CD4-positive, alpha-beta T cell treated with Interleukin-21 for 1 hour (primary cell): Measurements from ENCODE around the gene USP46.

Experiments used
- DNase-seq: peaks from one replicate; pipeline ENCODE4 v3.0.0-alpha.2; 2020

The USP46 gene, protein sequence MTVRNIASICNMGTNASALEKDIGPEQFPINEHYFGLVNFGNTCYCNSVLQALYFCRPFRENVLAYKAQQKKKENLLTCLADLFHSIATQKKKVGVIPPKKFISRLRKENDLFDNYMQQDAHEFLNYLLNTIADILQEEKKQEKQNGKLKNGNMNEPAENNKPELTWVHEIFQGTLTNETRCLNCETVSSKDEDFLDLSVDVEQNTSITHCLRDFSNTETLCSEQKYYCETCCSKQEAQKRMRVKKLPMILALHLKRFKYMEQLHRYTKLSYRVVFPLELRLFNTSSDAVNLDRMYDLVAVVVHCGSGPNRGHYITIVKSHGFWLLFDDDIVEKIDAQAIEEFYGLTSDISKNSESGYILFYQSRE

DNA sequence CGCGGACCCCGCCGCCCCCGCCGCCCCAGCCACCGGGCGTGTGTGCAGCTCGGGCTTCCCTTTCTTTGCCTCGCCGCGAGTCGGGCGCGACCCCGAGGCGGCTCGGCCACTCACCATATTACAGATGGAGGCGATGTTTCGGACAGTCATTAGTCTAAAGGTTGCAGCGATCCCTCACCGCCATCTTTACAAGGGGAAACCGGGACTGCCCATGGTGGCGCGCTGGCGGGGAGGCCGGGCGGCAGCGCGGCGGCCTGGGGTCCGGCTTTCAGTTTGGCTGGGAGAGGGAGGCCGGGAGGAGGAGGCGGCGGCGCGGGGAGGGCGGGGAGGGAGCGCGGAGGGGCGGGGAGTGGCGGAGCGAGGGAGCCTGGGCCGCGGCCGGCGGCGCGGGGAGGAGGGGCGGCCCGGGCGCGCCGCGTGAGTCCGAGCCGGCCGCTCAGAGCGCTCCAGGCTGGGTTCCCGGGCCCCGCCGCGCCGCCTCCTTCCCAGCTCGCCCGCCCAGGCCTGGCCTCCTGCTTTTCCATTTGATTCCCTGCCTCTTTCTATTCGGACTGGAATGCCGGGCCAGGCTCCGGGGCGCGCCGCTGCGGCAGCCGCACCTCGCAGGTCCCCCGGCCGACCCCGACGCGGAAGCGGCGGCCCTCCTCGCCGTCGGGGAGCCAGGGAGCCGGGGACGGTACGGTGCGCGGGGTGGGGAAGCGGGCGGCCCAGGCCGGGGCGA is at the start of gene USP46:
Gene USP46, minus strand, starts transcription at position 301 of the 721 bp plus-strand sequence. Its CDS starts 151 bp downstream, at position 150.
- peak; percentile 58 for DNase-seq

DNA sequence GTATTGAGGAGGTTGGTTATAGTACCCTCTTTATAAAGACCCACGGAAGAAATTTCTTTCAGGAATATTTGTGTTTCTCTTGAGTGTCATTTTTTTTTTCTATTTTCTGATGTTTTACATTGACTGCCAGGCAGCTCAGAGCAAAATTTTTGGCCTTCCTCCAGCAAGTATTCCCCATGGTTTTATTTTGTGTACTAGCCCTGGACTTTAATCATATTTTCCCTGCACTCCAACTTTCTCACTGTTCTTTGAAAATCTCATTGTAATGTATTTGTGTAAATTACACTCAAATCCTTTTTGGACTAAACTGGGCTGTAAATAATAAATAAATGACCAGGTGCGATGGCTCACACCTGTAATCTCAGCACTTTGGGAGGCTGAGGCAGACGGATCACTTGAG is 45.6 kb upstream of the USP46 start:
- no peak for DNase-seq

DNA sequence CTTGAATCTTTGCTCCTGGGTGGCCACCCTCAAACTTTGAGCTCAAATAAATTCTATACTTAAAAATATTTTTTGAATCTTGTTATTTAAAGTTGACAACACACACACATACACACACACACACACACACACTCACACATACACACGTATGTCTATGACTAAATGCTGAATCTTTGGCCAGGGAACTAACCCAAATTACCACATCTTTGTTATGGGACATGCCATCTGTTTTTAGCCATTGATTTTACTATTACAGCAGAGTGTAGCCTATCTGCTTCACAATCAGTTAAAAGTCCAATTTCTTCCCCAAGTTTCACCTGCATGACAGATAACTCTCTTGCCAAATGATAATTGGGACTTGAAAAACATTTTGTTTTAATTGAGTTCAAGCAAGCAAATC is 45.0 kb upstream of the USP46 start:
- no peak for DNase-seq

DNA sequence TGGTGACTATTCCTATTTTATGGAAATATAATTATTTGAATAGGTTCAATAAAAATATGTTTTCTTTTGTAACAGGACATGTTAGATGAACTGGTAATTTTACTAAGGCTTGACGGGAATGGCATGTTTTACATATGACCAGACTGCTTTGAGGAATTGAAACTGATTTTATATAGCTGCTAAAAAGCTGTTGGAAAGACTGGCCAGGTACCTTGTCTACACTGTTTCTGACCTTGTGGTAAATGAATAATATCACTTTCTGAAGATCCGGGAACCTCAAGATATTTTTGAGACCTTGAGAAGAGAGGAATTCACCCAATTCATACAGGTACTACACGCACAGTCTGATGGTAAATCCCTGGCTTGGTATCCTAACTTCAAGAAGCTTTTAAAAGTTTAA is 42.1 kb upstream of the USP46 start:
- DNase-seq: no peak

DNA sequence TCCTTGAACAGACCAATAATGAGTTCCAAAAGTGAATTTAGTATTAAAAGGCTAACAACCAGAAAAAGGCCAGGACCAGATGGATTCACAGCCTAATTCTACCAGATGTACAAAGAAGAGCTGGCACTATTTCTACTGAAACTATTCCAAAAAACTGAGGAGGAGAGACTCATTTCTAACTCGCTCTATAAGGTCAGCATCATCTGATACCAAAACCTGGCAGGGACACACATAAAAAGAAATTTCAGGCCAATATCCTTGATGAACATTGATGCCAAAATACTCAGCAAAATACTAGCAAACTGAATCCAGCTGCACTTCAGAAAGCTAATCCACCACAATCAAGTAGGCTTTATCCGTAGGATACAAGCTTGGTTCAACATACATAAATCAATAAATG is 35.8 kb upstream of the USP46 start:
- DNase-seq: no peak

DNA sequence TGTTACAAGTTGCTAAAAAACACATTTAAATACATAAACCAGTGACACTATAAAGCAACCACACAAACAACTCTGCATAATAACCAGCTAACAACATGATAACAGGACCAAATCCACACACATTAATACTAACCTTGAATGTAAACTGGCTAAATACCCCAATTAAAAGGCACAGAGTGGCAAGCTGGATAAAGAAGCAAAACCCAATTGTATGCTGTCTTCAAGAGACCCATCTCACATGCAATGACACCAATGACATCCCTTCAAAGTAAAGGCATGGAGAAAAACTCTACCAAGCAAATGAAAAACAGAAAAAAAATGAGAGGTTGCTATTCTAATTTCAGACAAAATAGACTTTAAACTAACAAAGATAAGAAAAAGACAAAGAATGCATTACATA is 34.4 kb upstream of the USP46 start:
- DNase-seq: no peak

DNA sequence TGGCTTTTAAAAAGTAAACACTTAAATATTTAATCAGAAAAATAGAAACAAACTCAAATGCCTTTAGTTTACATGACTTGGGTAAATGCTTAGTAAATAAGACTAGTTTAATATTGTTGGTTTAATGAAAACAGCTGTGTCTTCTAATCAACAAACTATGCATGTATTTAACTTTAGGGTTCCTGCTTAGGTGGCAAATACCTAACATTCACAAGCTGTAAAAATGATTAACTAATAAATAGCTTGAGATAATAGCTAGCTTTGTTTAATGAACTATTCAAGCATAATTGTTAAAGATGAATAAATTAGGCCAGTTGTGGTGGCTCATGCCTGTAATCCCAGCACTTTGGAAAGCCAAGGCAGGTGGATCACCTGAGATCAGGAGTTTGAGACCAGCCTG is 30.0 kb upstream of the USP46 start:
- DNase-seq: no peak

DNA sequence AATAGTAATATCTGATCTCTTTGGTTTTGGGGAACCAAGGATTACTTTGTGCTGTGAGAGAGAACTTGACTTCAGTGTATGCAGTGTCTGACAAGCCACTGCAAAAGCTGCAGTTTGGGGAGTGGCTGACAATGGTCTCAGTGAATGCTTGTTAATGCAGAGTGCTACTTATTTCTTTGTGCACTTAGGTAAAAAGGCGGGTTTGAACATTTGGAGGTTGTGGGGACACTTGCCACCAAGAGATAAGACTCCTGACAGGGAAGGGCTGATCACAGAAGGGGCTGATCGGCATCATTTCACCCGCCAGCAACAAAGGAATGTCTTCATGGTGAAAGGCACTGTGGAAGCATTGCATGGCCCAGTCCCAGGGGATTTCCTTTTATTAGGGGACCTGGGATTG is 28.6 kb upstream of the USP46 start:
- no peak for DNase-seq

DNA sequence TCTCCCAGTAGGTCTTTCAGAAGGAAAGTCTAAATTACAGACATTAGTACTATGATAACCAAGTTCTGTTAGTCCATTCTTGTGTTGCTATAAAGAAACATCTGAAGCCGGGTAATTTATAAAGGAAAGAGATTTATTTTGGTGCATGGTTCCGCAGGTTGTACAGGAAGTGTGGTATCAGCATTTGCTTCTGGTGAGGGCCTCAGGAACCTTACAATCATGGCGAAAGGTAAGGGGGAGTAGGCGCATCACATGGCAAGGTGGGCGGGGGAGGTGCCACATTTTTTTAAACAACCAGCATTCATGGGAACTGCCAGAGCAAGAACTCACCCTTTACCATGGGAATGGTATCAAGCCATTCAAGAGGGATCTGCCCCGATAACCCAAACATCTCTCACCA is 26.2 kb upstream of the USP46 start:
- DNase-seq: no peak

DNA sequence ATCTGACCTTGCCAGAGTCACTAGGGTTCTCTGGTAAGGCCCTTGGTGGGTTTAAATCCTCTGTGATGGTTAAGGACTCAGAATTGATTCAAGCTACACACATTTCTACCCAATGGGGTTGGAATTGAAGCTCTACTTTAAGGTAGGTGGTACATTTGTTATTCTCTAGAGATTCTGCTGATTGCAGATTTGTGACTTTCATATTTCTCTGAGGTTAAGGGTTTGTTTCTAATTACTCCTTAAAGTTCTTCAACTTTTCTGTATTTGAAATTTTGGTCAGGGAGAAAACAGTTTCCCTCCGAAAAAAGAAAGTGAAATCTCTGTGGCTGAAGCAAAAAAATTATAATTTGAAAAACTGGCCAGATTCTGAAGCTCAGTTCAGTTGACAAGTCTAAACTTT is 25.8 kb upstream of the USP46 start:
- no peak for DNase-seq

DNA sequence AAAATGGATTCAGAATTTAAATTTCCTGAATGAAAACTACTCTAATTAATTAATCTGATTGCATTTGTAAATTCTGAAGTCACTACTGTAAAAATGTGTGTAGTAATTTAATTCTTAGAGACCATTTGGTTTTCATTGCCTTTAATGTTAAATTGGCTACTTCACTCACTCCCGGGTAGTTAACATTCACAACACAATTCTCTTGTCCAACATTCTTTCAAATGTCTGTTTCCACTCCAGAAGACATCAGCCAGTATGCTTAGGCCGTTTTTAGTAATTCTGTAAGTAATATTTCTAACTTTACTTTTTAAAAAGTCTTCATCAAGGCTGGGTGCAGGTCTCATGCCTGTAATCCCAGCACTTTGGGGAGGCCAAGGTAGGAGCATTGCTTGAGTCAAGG is 21.3 kb upstream of the USP46 start:
- no peak for DNase-seq

DNA sequence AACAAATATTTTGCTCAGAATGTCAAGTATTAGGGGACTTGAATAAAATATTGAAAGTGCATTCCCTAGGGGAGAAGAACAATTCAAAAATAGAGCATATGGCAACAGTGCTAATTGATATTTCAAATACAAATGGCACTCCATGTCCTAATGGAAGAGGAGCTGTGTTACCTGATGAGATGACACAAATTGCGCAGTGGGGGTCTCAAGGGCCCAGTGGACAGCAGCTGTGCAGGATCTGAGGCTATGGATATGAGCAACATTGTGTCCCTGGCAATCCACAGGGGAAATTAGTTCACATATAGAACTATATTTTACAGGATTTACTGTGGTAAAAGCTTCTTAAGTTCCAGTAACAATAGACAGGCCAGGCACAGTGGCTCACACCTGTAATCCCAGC is 17.4 kb upstream of the USP46 start:
- DNase-seq: no peak

DNA sequence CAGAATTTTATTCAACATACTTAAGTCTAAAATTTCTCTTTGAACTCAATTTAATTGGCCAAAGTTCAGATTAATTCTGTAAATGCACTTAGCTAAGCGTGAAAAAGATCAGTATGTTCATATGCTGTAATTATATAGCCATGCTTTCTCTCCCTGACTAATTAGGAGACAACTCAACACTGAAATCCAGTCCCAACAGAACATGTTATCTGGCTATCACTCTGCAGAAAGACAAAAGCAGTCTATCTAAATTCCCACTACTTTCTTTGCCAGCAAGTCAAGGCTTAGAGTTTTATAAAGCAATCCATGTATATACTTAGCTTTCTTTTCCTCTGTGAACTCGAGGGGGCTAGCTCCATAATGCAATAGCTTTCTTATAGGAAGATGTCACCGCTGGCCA is 16.0 kb upstream of the USP46 start:
- DNase-seq: no peak

DNA sequence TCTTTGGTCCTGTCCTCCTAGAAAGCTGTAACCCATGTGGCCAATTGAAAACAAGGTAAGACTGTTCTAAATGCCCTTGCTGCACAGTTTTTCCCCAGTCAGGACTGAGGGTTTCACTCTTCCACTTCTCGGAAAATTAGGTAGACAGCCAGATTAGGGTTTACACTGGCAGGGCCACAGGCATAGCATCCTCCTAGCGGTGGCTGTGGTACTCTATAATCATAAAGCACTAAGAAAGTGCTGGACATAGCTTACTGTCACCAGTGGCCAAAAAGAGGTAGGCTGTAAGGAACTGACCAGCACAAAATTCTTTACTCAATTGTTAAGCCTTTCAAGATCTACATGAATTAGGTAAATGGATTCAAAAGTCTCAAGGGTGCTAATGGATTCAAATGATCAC is 11.6 kb upstream of the USP46 start:
- no peak for DNase-seq

DNA sequence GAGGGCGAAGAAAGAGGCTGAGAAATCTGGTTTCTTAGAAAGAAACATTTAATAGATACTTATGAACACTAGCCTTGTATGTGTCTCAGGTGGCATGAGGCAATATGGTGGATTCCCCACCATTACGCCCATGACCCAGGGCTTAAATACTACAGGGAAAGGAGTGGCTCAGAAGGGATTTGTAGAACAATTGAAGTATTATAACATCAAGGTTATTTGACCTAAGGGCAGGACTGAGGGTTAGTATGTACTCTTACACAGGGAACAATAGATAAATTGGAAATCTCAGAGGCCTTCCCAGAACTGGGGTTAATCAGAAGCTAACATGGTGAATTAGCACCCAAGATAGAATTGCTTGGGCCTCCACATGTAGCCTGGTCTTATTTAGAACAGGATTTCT is 11.0 kb upstream of the USP46 start:
- no peak for DNase-seq

DNA sequence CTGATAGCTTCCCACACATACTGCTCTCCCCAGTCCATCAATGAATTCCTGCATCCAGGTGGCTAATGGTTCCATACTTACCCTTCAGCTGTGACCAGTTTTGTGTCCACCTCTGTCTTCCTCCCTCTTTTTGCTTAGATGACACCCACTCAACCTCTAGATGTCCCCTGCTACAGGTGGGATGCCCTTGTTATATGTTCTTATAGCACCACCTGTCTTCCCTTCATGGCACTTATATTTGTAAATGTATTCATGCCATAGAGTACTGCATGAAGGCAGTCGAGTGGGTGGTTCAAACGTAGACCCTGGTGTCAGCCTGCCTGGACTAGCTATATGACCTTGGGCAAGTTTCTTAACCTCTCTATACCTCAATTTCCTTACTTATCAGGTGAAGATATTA is 6.5 kb upstream of the USP46 start:
- DNase-seq: peak; percentile 46

DNA sequence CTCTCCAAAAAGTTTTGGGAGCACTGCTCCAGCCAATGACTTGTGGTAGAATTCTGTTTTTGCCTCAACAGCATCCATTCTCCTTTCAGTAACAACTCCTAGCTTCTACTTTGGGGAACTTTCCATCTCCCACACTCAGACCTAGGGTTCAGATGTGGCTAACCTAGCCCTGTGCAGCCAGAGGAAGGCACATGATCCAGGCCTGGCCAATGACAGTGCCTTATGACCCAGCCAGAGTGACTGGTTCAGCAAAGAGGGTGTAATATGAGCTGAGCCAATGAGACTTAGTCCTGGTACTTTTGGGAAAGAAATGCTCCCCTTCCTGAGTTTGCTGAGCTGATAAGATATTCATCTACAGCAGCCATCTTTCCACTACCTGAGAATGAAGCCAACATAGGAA is 5.4 kb upstream of the USP46 start:
- no peak for DNase-seq

DNA sequence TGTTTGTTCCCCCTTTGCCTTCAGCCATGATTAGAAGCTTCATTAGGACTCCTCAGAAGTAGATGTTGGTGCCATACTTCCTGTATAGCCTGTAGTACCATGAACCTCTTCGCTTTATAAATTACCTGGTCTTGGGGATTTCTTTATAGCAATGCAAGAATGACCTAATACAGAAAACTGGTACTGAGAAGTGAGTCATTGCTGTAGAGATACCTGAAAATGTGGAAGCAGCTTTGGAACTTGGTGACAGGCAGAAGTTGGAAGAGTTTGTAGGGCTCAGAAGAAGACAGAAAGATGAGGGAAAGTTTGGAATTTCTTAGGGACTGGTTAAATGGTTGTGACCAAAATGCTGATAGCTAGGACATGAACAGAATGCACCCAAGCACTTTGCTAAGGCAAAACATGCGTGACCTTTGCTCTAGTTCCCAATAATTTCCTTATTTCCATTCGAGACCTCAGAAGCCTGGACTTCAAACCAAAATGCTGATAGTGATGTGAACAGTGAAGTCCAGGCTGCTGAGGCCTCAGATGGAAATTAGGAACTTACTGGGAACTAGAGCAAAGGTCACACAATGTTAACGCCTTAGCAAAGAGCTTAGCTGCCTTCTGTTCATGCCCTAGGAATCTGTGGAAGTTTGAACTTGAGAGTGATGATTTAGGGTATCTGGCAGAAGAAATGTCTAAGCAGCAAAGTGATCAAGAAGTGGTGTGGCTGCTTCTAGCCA is 3.0 kb upstream of the USP46 start:
- no peak for DNase-seq

DNA sequence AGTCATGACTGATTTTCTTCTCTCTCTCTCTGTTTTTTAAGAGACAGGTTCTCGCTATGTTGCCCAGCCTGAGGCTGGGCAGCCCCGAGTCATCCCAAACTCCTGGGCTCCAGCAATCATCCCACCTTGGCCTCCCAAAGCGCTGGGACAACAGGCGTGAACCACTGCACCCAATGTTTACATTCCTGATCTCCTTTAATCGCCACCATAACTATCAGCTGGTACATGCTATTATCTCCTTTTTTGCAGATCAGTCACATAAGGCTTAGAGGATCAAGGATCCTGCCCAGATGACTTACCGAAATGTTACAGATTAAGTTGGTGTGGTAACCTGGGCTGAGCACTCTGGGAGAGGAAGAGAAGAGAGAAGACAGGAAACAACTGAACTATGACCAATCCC is 1.5 kb upstream of the USP46 start:
- no peak for DNase-seq

DNA sequence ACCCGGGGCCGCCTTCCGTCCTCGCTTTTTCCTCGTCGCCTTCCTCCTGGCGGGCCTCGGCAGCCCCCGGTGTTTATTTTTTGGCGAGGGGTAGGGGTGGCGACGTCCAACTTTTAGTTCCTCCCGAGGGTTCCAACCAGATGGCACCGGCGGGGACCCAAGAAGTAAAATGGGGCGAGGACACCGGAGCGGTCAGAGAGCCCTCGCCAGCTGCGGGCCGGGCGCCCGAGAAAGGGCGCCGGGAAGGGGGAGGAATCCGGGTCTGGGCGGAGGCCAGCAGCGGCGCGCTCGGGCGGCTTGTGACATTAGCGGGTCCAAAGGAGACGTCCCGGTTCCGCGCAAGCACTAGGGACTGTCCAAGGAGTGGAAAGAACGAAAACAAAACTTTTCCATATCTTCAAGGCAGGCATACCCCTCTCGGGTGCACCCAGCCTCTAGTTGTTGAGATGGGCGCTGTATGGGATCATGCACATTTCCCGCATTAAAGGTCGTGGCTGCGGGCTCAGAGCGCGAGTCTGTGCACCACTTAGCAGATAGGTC is 691 bp upstream of the USP46 start:
- peak; percentile 12 for DNase-seq

DNA sequence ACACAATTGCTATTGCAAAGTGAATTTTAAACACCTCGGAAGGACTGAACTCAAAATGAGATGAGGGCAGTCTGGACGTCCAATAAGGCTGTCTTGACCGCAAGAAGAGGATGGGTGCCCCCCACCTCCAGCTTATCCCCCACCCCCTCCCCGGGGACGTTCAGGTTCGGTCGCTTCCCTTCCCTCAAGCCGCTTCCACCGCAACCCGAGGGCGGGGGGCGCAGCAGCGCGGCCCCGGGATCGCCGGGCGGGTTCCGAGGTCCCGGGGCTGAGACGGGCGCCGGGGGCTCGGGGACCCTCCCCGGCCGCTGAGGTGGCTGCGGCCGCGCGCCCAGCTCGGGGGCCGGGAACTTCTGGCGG is 480 bp downstream of the USP46 start:
- no peak for DNase-seq

DNA sequence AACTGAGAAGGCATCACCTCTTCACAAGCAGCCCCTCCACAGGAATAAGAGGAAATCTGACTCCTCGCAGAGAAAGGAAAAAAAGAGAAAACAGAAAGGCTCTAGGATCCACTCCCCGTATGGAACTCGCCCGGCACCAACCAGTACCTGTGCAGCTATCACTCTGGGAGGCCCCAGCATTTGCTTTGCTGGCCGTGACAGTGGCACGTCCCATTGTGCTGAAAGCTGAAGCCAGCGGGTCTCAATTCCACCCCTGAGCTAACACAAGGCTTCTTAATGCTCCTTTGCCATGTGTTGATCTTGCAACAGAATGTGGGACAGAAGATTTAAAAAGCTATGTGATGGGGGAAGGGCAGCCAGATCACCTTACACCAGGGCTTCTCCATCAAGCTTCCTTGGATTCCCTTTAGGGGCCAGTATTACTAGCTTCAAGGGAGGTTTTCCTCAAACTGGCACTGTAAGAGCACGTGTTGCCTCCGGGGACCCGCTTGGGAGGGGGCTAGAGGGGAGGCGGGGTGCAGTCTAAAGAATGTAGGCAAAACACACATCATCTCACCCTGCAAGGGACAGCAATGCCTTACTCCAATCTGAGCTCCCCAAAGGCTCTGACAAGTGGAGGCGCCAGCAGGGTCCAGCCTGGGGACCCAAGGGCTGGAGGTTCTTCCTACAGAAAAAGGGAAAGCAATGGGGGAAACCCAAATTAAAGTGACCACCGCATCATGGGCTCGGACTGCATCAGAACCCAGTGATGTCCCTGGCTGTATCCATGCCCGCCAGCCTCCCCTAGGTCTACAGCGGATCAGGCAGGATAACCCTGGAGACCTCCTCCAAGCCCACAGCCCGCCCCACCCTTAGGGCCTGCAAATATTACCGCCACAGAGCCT is 1.2 kb downstream of the USP46 start:
- DNase-seq: no peak

DNA sequence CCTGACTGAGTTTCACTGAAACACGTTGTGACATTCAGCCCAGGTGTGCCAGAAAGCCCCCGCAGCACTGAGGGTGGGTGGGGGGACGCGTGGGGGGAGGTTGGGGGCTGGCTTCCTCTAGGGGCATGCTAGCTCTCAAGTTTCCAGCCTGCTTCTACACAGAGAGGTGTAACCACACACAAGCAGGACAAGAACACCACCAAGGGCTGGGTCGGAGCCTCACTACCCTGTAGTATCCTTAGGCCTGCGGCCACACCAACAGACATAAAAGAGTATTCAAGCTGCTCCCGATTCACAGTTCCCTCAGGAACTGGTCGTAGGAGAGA is 1.8 kb downstream of the USP46 start:
- DNase-seq: no peak
